ENCODE measurements around the gene NKIRAS2. TPM values are rescaled to one million over a fixed set of nuclear protein-coding genes. Genes with fewer than 3 reads are reported as not detected.

NKIRAS2 gene
- total RNA-seq, 1 donor from 2014 or later: 28.7 TPM

- no peak for DNase-seq (ENCODE audit: extremely low spot score in 2 of 2)
- H3K4me1 ChIP-seq: peaks cover 13% of the 10 kb centered on the region
- no peaks in the 10 kb centered on the region for H3K9me3 ChIP-seq
- H3K27ac ChIP-seq: no peak overlapping the region
- H3K27me3 ChIP-seq: no peaks in the 10 kb centered on the region
- peaks cover 0 to 1% of the 10 kb centered on the region in 2 donors for H3K36me3 ChIP-seq
- intact Hi-C loops (cut with DNase I): no loop called here
- TF ChIP-seq POLR2A (IDR thresholded peaks at IDR 0.05): no peak
- no peak for TF ChIP-seq POLR2AphosphoS5 (IDR thresholded peaks at IDR 0.05; ENCODE audit: insufficient read depth in 1 of 2, low read depth in 1 of 2)
- no peak for TF ChIP-seq CTCF (IDR thresholded peaks at IDR 0.05)
- H3K4me3 ChIP-seq: no peak overlapping the region
These were observed 8.3 kb downstream of the NKIRAS2 start for GRCh38 chr17:42027961-42028790.

GRCh38 chr17:42028791-42029127 lies 8.9 kb downstream of the NKIRAS2 start:
- intact Hi-C loops (cut with DNase I): no loop called here
- Histone ChIP-seq H3K9me3 (no peaks in the 10 kb centered on the region), H3K36me3 (no peaks in the 10 kb centered on the region), H3K27ac (no peak overlapping the region), H3K4me1 (peaks cover 13% of the 10 kb centered on the region), H3K4me3 (no peak overlapping the region), H3K27me3 (no peaks in the 10 kb centered on the region)
- TF ChIP-seq POLR2A (IDR thresholded peaks at IDR 0.05) (no peak), POLR2AphosphoS5 (IDR thresholded peaks at IDR 0.05; ENCODE audit: insufficient read depth in 1 of 2, low read depth in 1 of 2) (no peak), CTCF (IDR thresholded peaks at IDR 0.05) (no peak)
- no peak for DNase-seq (ENCODE audit: extremely low spot score in 2 of 2)

- H3K36me3 ChIP-seq: no peaks in the 10 kb centered on the region
- DNase-seq (ENCODE audit: extremely low spot score in 2 of 2): no peak
- H3K27me3 ChIP-seq: no peaks in the 10 kb centered on the region
- intact Hi-C loops (cut with DNase I): no loop called here
- no peaks in the 10 kb centered on the region for H3K9me3 ChIP-seq
- H3K4me1 ChIP-seq: no peaks in the 10 kb centered on the region
- no peak overlapping the region for H3K27ac ChIP-seq
- H3K4me3 ChIP-seq: no peak overlapping the region
- no peak for TF ChIP-seq POLR2AphosphoS5 (IDR thresholded peaks at IDR 0.05; ENCODE audit: insufficient read depth in 1 of 2, low read depth in 1 of 2)
- TF ChIP-seq CTCF (IDR thresholded peaks at IDR 0.05): no peak
- TF ChIP-seq POLR2A (IDR thresholded peaks at IDR 0.05): no peak
These were observed 11.7 kb downstream of the NKIRAS2 start for GRCh38 chr17:42031584-42031983.

- no peak overlapping the region for H3K27ac ChIP-seq
- H3K4me3 ChIP-seq: no peak overlapping the region
- no peaks in the 10 kb centered on the region for H3K36me3 ChIP-seq
- DNase-seq (ENCODE audit: extremely low spot score in 2 of 2): no peak
- no peaks in the 10 kb centered on the region for H3K4me1 ChIP-seq
- no peaks in the 10 kb centered on the region for H3K9me3 ChIP-seq
- TF ChIP-seq POLR2AphosphoS5 (IDR thresholded peaks at IDR 0.05; ENCODE audit: insufficient read depth in 1 of 2, low read depth in 1 of 2) (no peak), CTCF (IDR thresholded peaks at IDR 0.05) (no peak), POLR2A (IDR thresholded peaks at IDR 0.05) (no peak)
- intact Hi-C loops (cut with DNase I): no loop called here
- no peaks in the 10 kb centered on the region for H3K27me3 ChIP-seq
These were observed 14.2 kb downstream of the NKIRAS2 start for GRCh38 chr17:42034059-42034458.

- Histone ChIP-seq H3K27me3 (no peaks in the 10 kb centered on the region), H3K4me3 (no peak overlapping the region), H3K4me1 (no peaks in the 10 kb centered on the region), H3K36me3 (no peaks in the 10 kb centered on the region), H3K9me3 (no peaks in the 10 kb centered on the region), H3K27ac (no peak overlapping the region)
- TF ChIP-seq CTCF (IDR thresholded peaks at IDR 0.05) (no peak), POLR2AphosphoS5 (IDR thresholded peaks at IDR 0.05; ENCODE audit: insufficient read depth in 1 of 2, low read depth in 1 of 2) (no peak), POLR2A (IDR thresholded peaks at IDR 0.05) (no peak)
- intact Hi-C loops (cut with DNase I): no loop called here
- DNase-seq (ENCODE audit: extremely low spot score in 2 of 2): no peak
These were observed 18.5 kb downstream of the NKIRAS2 start for GRCh38 chr17:42038221-42038973.
